ENCODE measurements around the gene CTNNA3. TPM values are rescaled to one million over a fixed set of nuclear protein-coding genes. Genes with fewer than 3 reads are reported as not detected.

CTNNA3 gene
- total and polyA plus RNA-seq, 5 experiments from 2014 or later: not detected

GRCh38 chr10:66888237-66888636 is 807.8 kb downstream of the CTNNA3 start:
- Mint-ChIP-seq H3K27me3 (no peaks in the 10 kb centered on the region), H3K4me3 (no peak overlapping the region), H3K9me3 (peaks cover 0 to 21% (median 0%) of the 10 kb centered on the region in 9 donors), H3K27ac (no peak overlapping the region), H3K4me1 (no peaks in the 10 kb centered on the region), H3K36me3 (no peaks in the 10 kb centered on the region)
- ATAC-seq (no peak), DNase-seq (no peak)
- POLR2A ChIA-PET: no interaction called here

- ATAC-seq: no peak
- POLR2A ChIA-PET: no interaction called here
- peaks cover 0 to 21% (median 0%) of the 10 kb centered on the region in 9 donors for H3K9me3 Mint-ChIP-seq
- no peaks in the 10 kb centered on the region for H3K36me3 Mint-ChIP-seq
- no peaks in the 10 kb centered on the region for H3K4me1 Mint-ChIP-seq
- no peak for DNase-seq
- H3K4me3 Mint-ChIP-seq: no peak overlapping the region
- no peak overlapping the region for H3K27ac Mint-ChIP-seq
- H3K27me3 Mint-ChIP-seq: no peaks in the 10 kb centered on the region
Observed at GRCh38 chr10:66886848-66887247, 809.1 kb downstream of the CTNNA3 start.

GRCh38 chr10:66882271-66882670 is 813.7 kb downstream of the CTNNA3 start:
- H3K36me3 Mint-ChIP-seq: no peaks in the 10 kb centered on the region
- no peaks in the 10 kb centered on the region for H3K4me1 Mint-ChIP-seq
- ATAC-seq (no peak), DNase-seq (no peak)
- POLR2A ChIA-PET: no interaction called here
- peaks cover 0 to 8% (median 0%) of the 10 kb centered on the region in 9 donors for H3K9me3 Mint-ChIP-seq
- H3K27ac Mint-ChIP-seq: no peak overlapping the region
- H3K27me3 Mint-ChIP-seq: no peaks in the 10 kb centered on the region
- H3K4me3 Mint-ChIP-seq: no peak overlapping the region

GRCh38 chr10:66881814-66882213 is 814.2 kb downstream of the CTNNA3 start:
- no peaks in the 10 kb centered on the region for H3K4me1 Mint-ChIP-seq
- H3K9me3 Mint-ChIP-seq: peaks cover 0 to 8% (median 0%) of the 10 kb centered on the region in 9 donors
- ATAC-seq (no peak), DNase-seq (no peak)
- H3K4me3 Mint-ChIP-seq: no peak overlapping the region
- POLR2A ChIA-PET: no interaction called here
- H3K36me3 Mint-ChIP-seq: no peaks in the 10 kb centered on the region
- no peak overlapping the region for H3K27ac Mint-ChIP-seq
- no peaks in the 10 kb centered on the region for H3K27me3 Mint-ChIP-seq

GRCh38 chr10:66880826-66881225 is 815.2 kb downstream of the CTNNA3 start:
- Mint-ChIP-seq H3K27ac (no peak overlapping the region), H3K9me3 (peaks cover 0 to 8% (median 0%) of the 10 kb centered on the region in 9 donors), H3K4me3 (no peak overlapping the region), H3K36me3 (no peaks in the 10 kb centered on the region), H3K4me1 (no peaks in the 10 kb centered on the region), H3K27me3 (no peaks in the 10 kb centered on the region)
- ATAC-seq: no peak
- no peak for DNase-seq
- POLR2A ChIA-PET: no interaction called here

- H3K36me3 Mint-ChIP-seq: no peaks in the 10 kb centered on the region
- DNase-seq (no peak), ATAC-seq (no peak)
- no peaks in the 10 kb centered on the region for H3K27me3 Mint-ChIP-seq
- no peak overlapping the region for H3K4me3 Mint-ChIP-seq
- POLR2A ChIA-PET: no interaction called here
- no peak overlapping the region for H3K27ac Mint-ChIP-seq
- H3K4me1 Mint-ChIP-seq: no peaks in the 10 kb centered on the region
- peaks cover 0 to 8% (median 0%) of the 10 kb centered on the region in 9 donors for H3K9me3 Mint-ChIP-seq
Observed at GRCh38 chr10:66880292-66880691, 815.7 kb downstream of the CTNNA3 start.

GRCh38 chr10:66877361-66877760 is 818.6 kb downstream of the CTNNA3 start:
- Mint-ChIP-seq H3K36me3 (no peaks in the 10 kb centered on the region), H3K4me3 (no peak overlapping the region), H3K4me1 (no peaks in the 10 kb centered on the region), H3K9me3 (peaks cover 0 to 8% (median 0%) of the 10 kb centered on the region in 9 donors), H3K27ac (no peak overlapping the region), H3K27me3 (no peaks in the 10 kb centered on the region)
- ATAC-seq (no peak), DNase-seq (no peak)
- POLR2A ChIA-PET: no interaction called here

GRCh38 chr10:66869635-66870034 is 826.4 kb downstream of the CTNNA3 start:
- no peak for DNase-seq
- H3K4me1 Mint-ChIP-seq: no peaks in the 10 kb centered on the region
- ATAC-seq: no peak
- H3K36me3 Mint-ChIP-seq: no peaks in the 10 kb centered on the region
- H3K9me3 Mint-ChIP-seq: peaks cover 0 to 3% (median 0%) of the 10 kb centered on the region in 9 donors
- no peak overlapping the region for H3K4me3 Mint-ChIP-seq
- H3K27ac Mint-ChIP-seq: no peak overlapping the region
- no peaks in the 10 kb centered on the region for H3K27me3 Mint-ChIP-seq
- POLR2A ChIA-PET: no interaction called here

GRCh38 chr10:66862687-66863258 is 833.2 kb downstream of the CTNNA3 start:
- no peak for DNase-seq
- ATAC-seq: no peak
- no peak overlapping the region for H3K4me3 Mint-ChIP-seq
- no peak overlapping the region for H3K27ac Mint-ChIP-seq
- no peaks in the 10 kb centered on the region for H3K36me3 Mint-ChIP-seq
- no peaks in the 10 kb centered on the region for H3K27me3 Mint-ChIP-seq
- peaks cover 0 to 24% (median 3%) of the 10 kb centered on the region in 9 donors for H3K9me3 Mint-ChIP-seq
- POLR2A ChIA-PET: no interaction called here
- no peaks in the 10 kb centered on the region for H3K4me1 Mint-ChIP-seq

- no peak overlapping the region for H3K27ac Mint-ChIP-seq
- ATAC-seq (no peak), DNase-seq (no peak)
- no peaks in the 10 kb centered on the region for H3K27me3 Mint-ChIP-seq
- H3K9me3 Mint-ChIP-seq: peaks cover 0 to 29% (median 3%) of the 10 kb centered on the region in 9 donors
- no peaks in the 10 kb centered on the region for H3K4me1 Mint-ChIP-seq
- no peak overlapping the region for H3K4me3 Mint-ChIP-seq
- POLR2A ChIA-PET: no interaction called here
- H3K36me3 Mint-ChIP-seq: no peaks in the 10 kb centered on the region
Observed at GRCh38 chr10:66860376-66860945, 835.5 kb downstream of the CTNNA3 start.

GRCh38 chr10:66852811-66853210 is 843.2 kb downstream of the CTNNA3 start:
- Mint-ChIP-seq H3K9me3 (peaks cover 0 to 16% (median 4%) of the 10 kb centered on the region in 9 donors), H3K4me1 (no peaks in the 10 kb centered on the region), H3K36me3 (no peaks in the 10 kb centered on the region), H3K27ac (no peak overlapping the region), H3K4me3 (no peak overlapping the region), H3K27me3 (no peaks in the 10 kb centered on the region)
- no peak for ATAC-seq
- POLR2A ChIA-PET: no interaction called here
- no peak for DNase-seq

- POLR2A ChIA-PET: no interaction called here
- H3K27ac Mint-ChIP-seq: no peak overlapping the region
- no peaks in the 10 kb centered on the region for H3K4me1 Mint-ChIP-seq
- H3K27me3 Mint-ChIP-seq: peaks cover 0 to 3% (median 0%) of the 10 kb centered on the region in 5 donors
- no peak overlapping the region for H3K4me3 Mint-ChIP-seq
- H3K9me3 Mint-ChIP-seq: peaks cover 0 to 9% (median 0%) of the 10 kb centered on the region in 9 donors
- ATAC-seq (no peak), DNase-seq (no peak)
- no peaks in the 10 kb centered on the region for H3K36me3 Mint-ChIP-seq
Observed at GRCh38 chr10:66848856-66849255, 847.1 kb downstream of the CTNNA3 start.

GRCh38 chr10:66844176-66844942 is 851.6 kb downstream of the CTNNA3 start:
- ATAC-seq (no peak), DNase-seq (no peak)
- H3K36me3 Mint-ChIP-seq: no peaks in the 10 kb centered on the region
- peaks cover 0 to 7% (median 0%) of the 10 kb centered on the region in 5 donors for H3K27me3 Mint-ChIP-seq
- H3K27ac Mint-ChIP-seq: no peak overlapping the region
- no peak overlapping the region for H3K4me3 Mint-ChIP-seq
- peaks cover 0 to 9% (median 0%) of the 10 kb centered on the region in 9 donors for H3K9me3 Mint-ChIP-seq
- POLR2A ChIA-PET: no interaction called here
- no peaks in the 10 kb centered on the region for H3K4me1 Mint-ChIP-seq

Data from naive thymus-derived CD8-positive, alpha-beta T cell (primary cell).